ENCODE data around the gene IMMP2L. TPM values are rescaled to one million over a fixed set of nuclear protein-coding genes. Genes with fewer than 3 reads are reported as not detected.

The IMMP2L gene
- total RNA-seq, 2 experiments from 2014 or later: 17.4 to 30.2 TPM

- TF ChIP-seq CTCF (IDR thresholded peaks at IDR 0.05): no peak
- POLR2A ChIA-PET: no interaction called here
Measured at GRCh38 chr7:111438369-111439289, 123.7 kb downstream of the IMMP2L start.

DNA sequence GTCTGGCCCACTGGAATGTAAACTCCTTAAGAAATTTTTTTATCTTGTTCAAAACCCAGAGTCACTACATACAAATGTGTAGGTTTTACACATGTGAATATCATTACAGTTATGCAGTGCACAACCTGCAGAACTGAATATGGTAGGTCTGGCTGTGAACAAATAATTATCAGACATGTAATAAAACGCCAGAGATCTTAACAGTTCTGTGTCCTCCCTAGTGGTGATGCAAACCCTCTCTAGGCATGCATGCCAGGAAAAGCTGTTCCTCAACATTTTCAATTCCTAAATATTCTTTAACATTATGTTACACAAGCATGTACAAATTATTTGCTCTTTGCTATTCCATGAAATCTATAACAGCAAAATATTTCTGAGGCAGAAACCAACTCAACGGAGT lies 124.6 kb downstream of the IMMP2L start:
- Mint-ChIP-seq H3K36me3 (ENCODE audit: low read depth) (peaks cover 50% of the 10 kb centered on the region), H3K9me3 (peaks cover 43% of the 10 kb centered on the region), H3K27ac (no peak overlapping the region), H3K4me3 (no peak overlapping the region), H3K4me1 (ENCODE audit: low read depth) (no peaks in the 10 kb centered on the region), H3K27me3 (no peaks in the 10 kb centered on the region)
- ATAC-seq (no peak), DNase-seq (no peak)
- intact Hi-C loops (cut with micrococcal nuclease): no loop called here
- ChIA-PET POLR2A (no interaction called here), CTCF (no interaction called here)
- TF ChIP-seq CTCF (IDR thresholded peaks at IDR 0.05): no peak

More at GRCh38 chr7:111438369-111439289, 123.7 kb downstream of the IMMP2L start:
- Mint-ChIP-seq H3K36me3 (ENCODE audit: low read depth) (peaks cover 42% of the 10 kb centered on the region), H3K9me3 (peaks cover 37% of the 10 kb centered on the region), H3K27ac (no peak overlapping the region), H3K27me3 (no peaks in the 10 kb centered on the region), H3K4me1 (ENCODE audit: low read depth) (no peaks in the 10 kb centered on the region), H3K4me3 (no peak overlapping the region)
- DNase-seq (no peak), ATAC-seq (no peak)
- intact Hi-C loops (cut with micrococcal nuclease): no loop called here
- CTCF ChIA-PET: no interaction called here

DNA sequence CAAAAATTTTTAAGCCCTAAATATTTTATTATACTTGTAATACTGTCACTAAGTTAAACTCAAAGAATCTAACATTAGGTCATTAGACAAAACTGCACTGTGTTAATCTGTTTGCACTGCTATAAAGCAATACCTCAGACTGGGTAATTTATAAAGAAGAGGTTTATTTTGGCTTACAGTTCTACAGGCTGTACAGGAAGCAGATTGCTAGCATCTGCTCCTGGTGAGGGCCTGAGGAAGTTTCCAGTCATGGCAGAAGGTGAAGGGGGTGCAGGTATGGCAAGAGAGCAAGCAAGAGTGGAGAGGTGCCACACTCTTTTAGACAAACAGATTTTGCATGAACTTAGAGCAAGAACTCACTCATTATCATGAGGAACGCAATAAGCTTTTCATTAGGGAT lies 125.7 kb downstream of the IMMP2L start:
- no peaks in the 10 kb centered on the region for H3K27me3 Mint-ChIP-seq
- H3K36me3 Mint-ChIP-seq (ENCODE audit: low read depth): peaks cover 55% of the 10 kb centered on the region
- intact Hi-C loops (cut with micrococcal nuclease): no loop called here
- POLR2A ChIA-PET: no interaction called here
- H3K4me3 Mint-ChIP-seq: no peak overlapping the region
- no peak overlapping the region for H3K27ac Mint-ChIP-seq
- CTCF ChIA-PET: no interaction called here
- ATAC-seq (no peak), DNase-seq (no peak)
- peaks cover 43% of the 10 kb centered on the region for H3K9me3 Mint-ChIP-seq
- TF ChIP-seq CTCF (IDR thresholded peaks at IDR 0.05): no peak
- H3K4me1 Mint-ChIP-seq (ENCODE audit: low read depth): no peaks in the 10 kb centered on the region

- peaks cover 33% of the 10 kb centered on the region for H3K36me3 Mint-ChIP-seq (ENCODE audit: low read depth)
- H3K4me3 Mint-ChIP-seq: no peak overlapping the region
- DNase-seq (no peak), ATAC-seq (no peak)
- intact Hi-C loops (cut with micrococcal nuclease): no loop called here
- no peaks in the 10 kb centered on the region for H3K4me1 Mint-ChIP-seq (ENCODE audit: low read depth)
- H3K27ac Mint-ChIP-seq: no peak overlapping the region
- H3K27me3 Mint-ChIP-seq: no peaks in the 10 kb centered on the region
- peaks cover 25% of the 10 kb centered on the region for H3K9me3 Mint-ChIP-seq
- CTCF ChIA-PET: no interaction called here
- TF ChIP-seq CTCF (IDR thresholded peaks at IDR 0.05): no peak
- POLR2A ChIA-PET: no interaction called here
Measured at GRCh38 chr7:111433426-111433825, 128.9 kb downstream of the IMMP2L start.

GRCh38 chr7:111429781-111430180 lies 132.5 kb downstream of the IMMP2L start:
- no peaks in the 10 kb centered on the region for H3K4me1 Mint-ChIP-seq (ENCODE audit: low read depth)
- DNase-seq (no peak), ATAC-seq (no peak)
- CTCF ChIA-PET: interaction anchor here (0.6 kb wide), 1 partner anchor 1395 kb away, joined by 3 read pairs; no protein-coding TSS in a partner anchor
- intact Hi-C loops (cut with micrococcal nuclease): no loop called here
- POLR2A ChIA-PET: no interaction called here
- H3K9me3 Mint-ChIP-seq: peaks cover 13% of the 10 kb centered on the region
- H3K27me3 Mint-ChIP-seq: no peaks in the 10 kb centered on the region
- H3K4me3 Mint-ChIP-seq: no peak overlapping the region
- no peak for TF ChIP-seq CTCF (IDR thresholded peaks at IDR 0.05)
- H3K36me3 Mint-ChIP-seq (ENCODE audit: low read depth): peaks cover 26% of the 10 kb centered on the region
- H3K27ac Mint-ChIP-seq: no peak overlapping the region

Data from activated CD8-positive, alpha-beta T cell treated with anti-CD3 and anti-CD28 coated beads for 36 hours (primary cell).